Skin of body (tissue), 2 donors: ENCODE results near the gene REXO4. TPM values are rescaled to one million over a fixed set of nuclear protein-coding genes. Genes with fewer than 3 reads are reported as not detected.
A peak's percentile ranks its signal among the peaks of the same experiment; 100 is the strongest.

Experiments used
- DNase-seq: peaks from one replicate; lab custom pipeline; 2025; lab: John Stamatoyannopoulos, UW
- total RNA-seq: library from RNA; depleted of rRNA; stranded (reverse); fragments of >200 nt; gene quantifications from one replicate; pipeline ENCODE4 v1.2.3, GENCODE V29; 2014

The REXO4 gene
- total RNA-seq, 1 donor from 2014 or later, result 11.3 TPM

GRCh38 chr9:133369933-133370332 lies 47.9 kb downstream of the REXO4 start:
- DNase-seq, result no peak

- DNase-seq, result no peak
Measured at GRCh38 chr9:133369422-133369821, 48.4 kb downstream of the REXO4 start.

- no peak for DNase-seq
Measured at GRCh38 chr9:133368249-133368881, 49.4 kb downstream of the REXO4 start.

- DNase-seq, result no peak
Measured at GRCh38 chr9:133367778-133368177, 50.0 kb downstream of the REXO4 start.

- no peak for DNase-seq
Measured at GRCh38 chr9:133367221-133367620, 50.6 kb downstream of the REXO4 start.

GRCh38 chr9:133366435-133366834 lies 51.4 kb downstream of the REXO4 start:
- DNase-seq, result no peak

GRCh38 chr9:133362359-133363044 lies 55.3 kb downstream of the REXO4 start:
- DNase-seq, result no peak

GRCh38 chr9:133361507-133362092 lies 56.2 kb downstream of the REXO4 start:
- DNase-seq, result no peak

- DNase-seq, result no peak
Measured at GRCh38 chr9:133360400-133361393, 57.1 kb downstream of the REXO4 start.

GRCh38 chr9:133359399-133360175 lies 58.2 kb downstream of the REXO4 start:
- no peak for DNase-seq

- DNase-seq, result no peak
Measured at GRCh38 chr9:133357656-133358055, 60.2 kb downstream of the REXO4 start.

GRCh38 chr9:133356391-133357091 lies 61.3 kb downstream of the REXO4 start, which contains the start of the genes SURF1 and SURF2:
Gene SURF1 (minus strand): TSS chr9:133356487. CDS start chr9:133356453, 34 bp downstream.
Gene SURF2 (plus strand): TSS chr9:133356550. CDS start chr9:133356593, 43 bp downstream.
- peak; percentile 38 for DNase-seq

Other genes with a start within 250 kb of the REXO4 start
- gene OBP2B, start 208.8 kb downstream of the REXO4 start, total RNA-seq, result 0.30 TPM
- 0.39 TPM for gene ABO, start 142.8 kb downstream of the REXO4 start, total RNA-seq
- gene SURF6, start 81.8 kb downstream of the REXO4 start, total RNA-seq, result 12.9 TPM
- 12.4 TPM for gene MED22, start 69.9 kb downstream of the REXO4 start, total RNA-seq
- 1,486 TPM for gene RPL7A, start 69.8 kb downstream of the REXO4 start, total RNA-seq
- 15.0 TPM for gene SURF1, start 61.5 kb downstream of the REXO4 start, total RNA-seq
- gene SURF2, start 61.5 kb downstream of the REXO4 start, total RNA-seq, result 9.3 TPM
- gene SURF4, start 42.0 kb downstream of the REXO4 start, total RNA-seq, result 133 TPM
- 0.49 TPM for gene STKLD1, start 41.6 kb downstream of the REXO4 start, total RNA-seq
- 3.2 TPM for gene ADAMTS13, start 4.4 kb upstream of the REXO4 start, total RNA-seq
- 4.3 TPM for gene CACFD1, start 42.0 kb upstream of the REXO4 start, total RNA-seq
- gene SLC2A6, start 61.1 kb upstream of the REXO4 start, total RNA-seq, result 1.8 TPM
- 0.89 TPM for gene MYMK, start 106.9 kb upstream of the REXO4 start, total RNA-seq
- gene ADAMTSL2, start 116.7 kb upstream of the REXO4 start, total RNA-seq, result 1.5 TPM
- gene FAM163B, start 191.4 kb upstream of the REXO4 start, total RNA-seq, result not detected
- gene DBH, start 218.4 kb upstream of the REXO4 start, total RNA-seq, result under 0.01 TPM